Stimulated activated CD4-positive, alpha-beta T cell treated with anti-CD3 and anti-CD28 coated beads, TNF-alpha, amount 100 ng/mL, for 24 hours (primary cell): ENCODE data around the gene KTN1.

ENCODE experiments used
- DNase-seq, 3 experiments: peaks; one replicate each; pipeline ENCODE4 v3.0.0-alpha.2; 2020; ENCODE audit warnings: low read depth in 3 of 3

The KTN1 gene

GRCh38 chr14:55605793-55606192 lies 25.8 kb downstream of the KTN1 start:
- no peak for DNase-seq

- no peak for DNase-seq
These were observed 27.4 kb downstream of the KTN1 start for GRCh38 chr14:55607386-55607785.

GRCh38 chr14:55609681-55610080 lies 29.7 kb downstream of the KTN1 start:
- DNase-seq = no peak

- no peak for DNase-seq
These were observed 30.8 kb downstream of the KTN1 start for GRCh38 chr14:55610713-55611370.

GRCh38 chr14:55611859-55612258 lies 31.9 kb downstream of the KTN1 start:
- no peak for DNase-seq

- DNase-seq = no peak
These were observed 34.3 kb downstream of the KTN1 start for GRCh38 chr14:55614304-55614703.

GRCh38 chr14:55620277-55620676 lies 40.3 kb downstream of the KTN1 start:
- DNase-seq = no peak

GRCh38 chr14:55620981-55621380 lies 41.0 kb downstream of the KTN1 start:
- no peak for DNase-seq

GRCh38 chr14:55621391-55621790 lies 41.4 kb downstream of the KTN1 start:
- DNase-seq = no peak

GRCh38 chr14:55624913-55625312 lies 44.9 kb downstream of the KTN1 start:
- DNase-seq = no peak

- DNase-seq = no peak
These were observed 45.5 kb downstream of the KTN1 start for GRCh38 chr14:55625481-55625880.

- no peak for DNase-seq
These were observed 46.1 kb downstream of the KTN1 start for GRCh38 chr14:55626131-55626530.

GRCh38 chr14:55628426-55628825 lies 48.4 kb downstream of the KTN1 start:
- no peak for DNase-seq

GRCh38 chr14:55638665-55639064 lies 58.7 kb downstream of the KTN1 start:
- no peak for DNase-seq

GRCh38 chr14:55641290-55641689 lies 61.3 kb downstream of the KTN1 start:
- DNase-seq = no peak

- no peak for DNase-seq
These were observed 61.9 kb downstream of the KTN1 start for GRCh38 chr14:55641954-55642353.

- no peak for DNase-seq
These were observed 65.1 kb downstream of the KTN1 start for GRCh38 chr14:55645145-55645544.

GRCh38 chr14:55645845-55646832 lies 66.1 kb downstream of the KTN1 start:
- DNase-seq = no peak

GRCh38 chr14:55650992-55651391 lies 71.0 kb downstream of the KTN1 start:
- DNase-seq = no peak

GRCh38 chr14:55654243-55654642 lies 74.2 kb downstream of the KTN1 start:
- no peak for DNase-seq

GRCh38 chr14:55661029-55661428 lies 81.0 kb downstream of the KTN1 start:
- DNase-seq = no peak

GRCh38 chr14:55662752-55663151 lies 82.7 kb downstream of the KTN1 start:
- DNase-seq = no peak

GRCh38 chr14:55665067-55665675 lies 85.2 kb downstream of the KTN1 start:
- DNase-seq = no peak
